Inflammatory macrophage treated with lipopolysaccharide for 4 hours (primary cell): ENCODE results near the gene CNMD.

Experiments used
- DNase-seq: peaks from one replicate; pipeline ENCODE4 v3.0.0-alpha.2; 2020

CNMD gene

GRCh38 chr13:52739468-52740071 is at the start of gene CNMD:
Gene CNMD (minus strand): TSS chr13:52739820. CDS start chr13:52739701, 119 bp downstream.
- DNase-seq, result no peak

GRCh38 chr13:52788011-52788410 is 48.4 kb upstream of the CNMD start:
- no peak for DNase-seq

- no peak for DNase-seq
Measured at GRCh38 chr13:52787235-52787634, 47.6 kb upstream of the CNMD start.

DNA sequence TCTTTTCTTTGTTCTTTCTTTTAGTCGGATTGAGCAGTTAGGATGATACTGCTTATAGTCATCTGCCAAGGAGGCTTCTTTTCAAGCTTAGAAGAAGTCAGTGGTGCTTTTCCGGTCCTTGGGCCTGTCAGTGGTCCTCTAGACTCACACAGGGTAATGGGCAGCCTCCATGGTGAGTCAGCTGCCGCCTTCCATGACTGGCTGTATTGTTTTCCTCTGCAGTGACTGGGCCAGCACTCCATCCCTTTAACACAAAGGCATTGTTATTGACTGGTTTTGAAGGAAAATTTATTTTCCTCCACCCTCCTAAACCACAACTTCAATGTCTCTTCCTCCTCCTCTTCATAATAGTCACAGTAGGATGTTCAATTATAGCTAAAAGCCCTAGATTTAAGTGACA is 47.1 kb upstream of the CNMD start:
- no peak for DNase-seq

DNA sequence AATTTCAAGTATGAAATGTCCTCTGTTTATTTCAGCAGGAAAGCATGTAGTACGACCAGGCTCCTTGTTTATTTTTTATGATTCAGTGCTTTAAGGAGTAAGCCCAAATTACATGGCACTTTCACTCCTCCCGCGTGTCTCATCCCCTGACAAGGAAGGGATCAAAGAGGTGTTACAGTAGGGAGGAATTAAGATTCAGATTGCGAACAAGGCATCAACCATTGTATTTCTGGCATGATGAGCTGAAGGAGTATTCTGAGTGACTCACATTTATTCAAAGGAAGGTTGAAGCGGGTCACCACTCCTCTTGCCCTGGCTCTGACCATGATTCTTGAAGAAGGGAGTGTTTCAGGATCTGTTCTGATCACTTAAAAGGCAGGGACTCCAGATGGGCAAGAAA is 46.1 kb upstream of the CNMD start:
- DNase-seq, result no peak

DNA sequence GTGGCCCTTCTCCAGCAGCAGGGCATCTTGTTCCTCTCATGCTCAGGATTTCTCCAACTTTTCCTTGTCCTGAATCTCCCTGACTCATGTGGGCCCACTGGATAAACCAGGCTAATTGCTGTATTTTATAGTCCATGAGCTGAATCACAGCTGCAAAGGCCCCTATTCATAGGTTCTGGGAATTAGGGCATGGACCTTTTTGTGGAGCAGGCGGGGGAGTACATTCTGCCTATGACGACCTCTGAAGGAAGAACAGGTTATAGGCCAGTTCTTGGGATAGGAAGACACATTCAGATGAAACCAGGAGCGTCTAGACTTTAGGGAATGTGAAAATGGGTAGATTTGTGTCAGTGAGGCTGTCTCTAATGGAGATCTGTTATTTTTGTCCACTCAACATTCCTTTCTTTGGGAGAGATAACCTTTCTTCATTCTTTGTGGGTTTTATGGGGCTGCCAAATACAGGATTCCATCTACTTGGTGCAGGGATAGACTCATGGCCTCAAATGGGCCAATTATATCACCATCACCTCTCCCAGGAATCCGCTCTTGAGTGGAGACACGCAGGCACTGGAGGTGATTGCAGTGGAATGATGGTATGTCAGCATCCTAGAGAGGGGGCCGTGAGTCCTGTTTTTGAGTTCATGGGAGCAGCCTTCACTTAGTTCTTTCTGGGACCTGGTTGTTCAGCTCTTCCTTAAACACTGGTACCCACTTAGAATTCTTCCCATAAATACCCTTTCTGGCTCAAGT is 45.1 kb upstream of the CNMD start:
- no peak for DNase-seq

- DNase-seq, result no peak
Measured at GRCh38 chr13:52783943-52784342, 44.3 kb upstream of the CNMD start.

DNA sequence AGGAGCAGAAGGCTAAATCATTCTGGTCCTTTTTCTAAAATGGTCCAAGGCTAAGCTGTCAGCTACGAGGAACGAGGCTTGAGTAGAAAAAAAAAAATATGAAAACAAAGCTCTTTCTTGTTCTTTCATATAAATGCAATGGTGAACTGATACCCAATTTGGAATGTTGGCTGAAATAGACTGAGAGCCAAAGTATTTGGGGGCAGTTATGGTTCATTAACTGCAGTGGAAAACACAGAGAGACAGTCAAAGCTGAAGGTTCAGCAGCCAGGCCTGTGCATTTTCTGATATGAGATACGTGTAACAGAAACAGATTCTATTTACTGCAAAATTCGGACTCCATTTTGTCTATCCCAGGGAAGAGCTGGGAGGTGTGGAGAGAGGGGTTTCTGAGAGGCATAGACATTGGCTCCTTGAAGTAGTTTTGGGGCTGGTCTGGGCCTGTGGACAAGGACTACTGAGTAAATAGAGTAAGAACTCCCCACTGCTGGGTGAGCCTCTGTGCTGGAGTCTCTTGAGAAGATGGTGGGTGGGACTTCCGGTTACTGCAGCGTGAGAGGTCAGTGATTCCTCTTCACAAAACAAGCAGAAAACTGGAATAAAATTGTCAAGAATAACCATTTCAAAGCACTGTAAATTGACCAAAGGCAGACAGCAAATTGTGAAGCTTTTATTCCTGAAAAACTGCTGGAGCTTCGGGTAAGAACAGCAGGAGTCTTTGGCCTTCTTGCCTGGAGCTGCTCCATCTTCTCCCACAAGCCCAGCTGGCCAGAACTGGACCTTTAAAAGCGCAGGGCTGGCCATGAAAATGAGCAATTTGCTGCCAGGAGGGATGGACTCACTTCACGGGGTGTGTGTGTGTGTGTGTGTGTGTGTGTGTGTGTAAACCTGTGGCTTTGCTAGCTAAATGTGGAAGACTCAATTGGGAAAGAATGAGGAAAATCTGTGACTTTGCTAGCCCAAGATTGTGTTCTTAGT is 43.1 kb upstream of the CNMD start:
- DNase-seq, result no peak

DNA sequence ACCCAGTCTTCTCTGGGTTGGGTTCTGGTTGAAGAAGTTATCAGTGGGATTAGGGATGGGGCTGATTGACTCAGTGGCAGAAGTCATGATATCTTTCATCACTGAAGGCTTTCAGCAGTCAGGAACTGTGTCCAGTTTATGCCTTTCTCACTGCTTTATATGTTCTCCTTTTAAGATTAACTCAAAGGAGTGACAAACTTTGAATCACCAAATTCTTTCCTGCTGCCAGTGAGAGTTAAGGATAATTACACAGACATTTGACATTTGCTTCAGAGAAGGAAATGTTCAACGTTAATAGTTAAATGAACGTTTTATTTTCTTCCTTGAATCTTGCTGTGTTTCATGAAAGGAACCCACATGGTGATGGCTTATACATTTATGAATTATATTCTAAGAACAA is 41.0 kb upstream of the CNMD start:
- DNase-seq, result no peak

- no peak for DNase-seq
Measured at GRCh38 chr13:52780092-52780491, 40.5 kb upstream of the CNMD start.

- no peak for DNase-seq
Measured at GRCh38 chr13:52779103-52779502, 39.5 kb upstream of the CNMD start.

- no peak for DNase-seq
Measured at GRCh38 chr13:52776726-52777125, 37.1 kb upstream of the CNMD start.

- DNase-seq, result no peak
Measured at GRCh38 chr13:52775511-52775910, 35.9 kb upstream of the CNMD start.

GRCh38 chr13:52767949-52768516 is 28.4 kb upstream of the CNMD start:
- no peak for DNase-seq

DNA sequence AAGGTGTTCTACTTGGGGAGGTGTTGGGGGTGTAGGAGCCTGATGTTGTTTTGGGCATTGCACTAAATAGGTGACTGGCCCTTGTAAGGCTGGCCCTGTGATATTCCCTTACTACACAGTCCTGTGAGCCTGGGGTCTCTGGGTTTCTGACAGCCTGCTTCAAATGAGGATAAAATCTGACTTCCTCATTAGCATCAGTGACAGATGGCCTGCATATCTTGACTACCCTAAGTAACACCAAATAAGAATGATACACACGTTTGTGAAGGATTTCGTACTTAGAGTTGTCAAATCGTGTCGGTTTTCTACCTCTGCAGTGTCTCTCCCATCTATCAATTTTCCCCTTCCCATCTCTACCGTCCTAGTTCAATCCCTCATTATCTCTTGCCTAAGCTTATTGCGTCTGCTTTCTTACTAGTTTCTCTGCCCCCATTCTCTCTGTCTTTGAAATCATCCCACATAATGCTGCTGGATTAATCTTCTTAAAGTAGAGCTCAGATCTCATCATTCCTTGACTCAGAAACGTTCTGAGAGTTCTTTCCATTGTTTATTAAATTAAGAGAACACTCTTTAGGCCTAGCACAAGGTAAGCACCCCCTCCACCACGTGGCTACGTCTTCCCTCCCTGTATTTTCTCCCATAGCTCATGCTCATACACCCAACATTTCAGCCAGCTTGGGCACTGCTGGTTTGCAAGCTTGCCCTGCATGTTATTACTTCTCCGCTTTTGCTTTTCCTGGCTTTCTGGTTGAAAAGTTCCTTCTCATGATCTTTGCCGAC is 26.2 kb upstream of the CNMD start:
- DNase-seq, result no peak

DNA sequence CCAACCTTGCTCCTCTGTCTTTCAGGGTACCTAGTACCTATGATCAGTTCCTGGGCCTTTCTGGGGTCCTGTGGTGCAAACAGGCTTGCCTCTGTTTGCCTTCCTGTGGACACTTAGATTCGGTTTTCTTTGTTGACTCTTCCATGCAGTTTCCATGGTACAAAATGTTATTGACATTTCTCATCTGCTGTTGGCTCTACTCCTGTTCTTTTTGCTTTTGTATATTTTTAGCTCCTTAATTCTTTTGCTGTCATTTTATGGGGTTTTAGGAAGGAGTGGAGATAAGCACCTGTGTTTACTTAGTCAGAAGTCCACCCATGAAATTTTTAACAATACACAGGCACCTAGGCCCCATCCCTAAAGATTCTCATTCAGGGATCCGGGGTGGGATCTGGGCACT is 20.5 kb upstream of the CNMD start:
- DNase-seq, result no peak

DNA sequence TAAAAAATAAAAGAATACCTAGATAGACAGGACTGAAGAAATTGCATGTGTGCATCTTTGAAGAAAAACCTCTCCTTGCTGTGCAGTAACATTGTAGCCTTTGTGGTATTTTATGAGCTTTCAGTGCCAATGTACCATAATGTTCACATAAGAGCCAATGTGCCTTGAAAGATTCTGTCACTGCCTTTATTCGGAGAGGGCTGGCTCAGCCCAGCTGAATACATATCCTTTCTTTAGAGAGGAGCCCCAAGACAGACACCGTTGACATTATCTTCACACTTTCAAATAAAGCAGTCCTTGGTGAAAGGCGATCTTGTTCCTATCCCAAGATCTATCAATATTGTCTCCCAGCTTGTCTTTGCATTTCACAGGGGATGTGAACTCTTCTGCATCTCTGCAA is 18.5 kb upstream of the CNMD start:
- no peak for DNase-seq

GRCh38 chr13:52751196-52751595 is 11.6 kb upstream of the CNMD start:
- no peak for DNase-seq

- DNase-seq, result no peak
Measured at GRCh38 chr13:52750713-52751112, 11.1 kb upstream of the CNMD start.

DNA sequence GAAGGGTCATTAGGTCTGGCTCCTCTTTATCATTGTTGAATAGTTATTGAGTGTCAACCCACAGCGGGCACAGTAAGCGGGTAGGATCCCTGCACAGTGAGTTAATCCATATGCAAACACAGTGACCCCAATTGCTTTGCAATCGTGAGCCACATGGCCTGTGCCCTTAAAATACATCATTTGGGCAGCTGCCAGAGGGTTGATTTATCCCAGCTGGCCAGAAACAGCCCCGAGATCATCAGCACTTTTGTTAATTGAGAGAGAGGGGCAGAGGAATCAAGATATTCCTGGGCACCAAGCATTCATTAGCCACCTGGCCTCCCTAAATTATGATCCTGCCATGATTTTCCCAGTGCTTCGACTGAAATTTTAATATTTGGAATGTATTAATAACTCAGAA is 9.8 kb upstream of the CNMD start:
- DNase-seq, result no peak

GRCh38 chr13:52746141-52746540 is 6.5 kb upstream of the CNMD start:
- DNase-seq, result no peak

GRCh38 chr13:52744842-52745375 is 5.3 kb upstream of the CNMD start:
- DNase-seq, result no peak
